ENCODE measurements around the gene C10orf67. TPM values are rescaled to one million over a fixed set of nuclear protein-coding genes. Genes with fewer than 3 reads are reported as not detected.

C10orf67 gene
- total RNA-seq, 1 experiment from 2014 or later: 0.15 TPM

- no peak for ATAC-seq
- CTCF ChIA-PET: no interaction called here
- intact Hi-C loops (cut with micrococcal nuclease): loop anchor here (5.0 kb wide), 1 partner anchor 120 kb away; the partner anchor contains the start of gene OTUD1
- no peak overlapping the region for H3K4me3 ChIP-seq (ENCODE audit: low read length)
- no peaks in the 10 kb centered on the region for H3K9me2 ChIP-seq (replicated peaks; ENCODE audit: low read length)
- DNase-seq: no peak
- no peaks in the 10 kb centered on the region for H3K79me2 ChIP-seq (ENCODE audit: low read length)
- H3K4me1 ChIP-seq (ENCODE audit: insufficient read depth, low read length): 0 out of 2 replicates have a peak, but pooled peaks cover 5% of the 10 kb centered on the region
- BruUV-seq (replicated peaks): no TSS peak
- no peaks in the 10 kb centered on the region for H4K20me1 ChIP-seq (ENCODE audit: low read length)
- POLR2A ChIA-PET (ENCODE audit: unreplicated experiment): no interaction called here
- no peaks in the 10 kb centered on the region for H3F3A ChIP-seq (ENCODE audit: low read length, unreplicated experiment)
- H3K4me2 ChIP-seq (ENCODE audit: low read length): no peak overlapping the region
- no peaks in the 10 kb centered on the region for H3K36me3 ChIP-seq (ENCODE audit: low read depth, low read length)
- TF ChIP-seq EZH2 (IDR thresholded peaks at IDR 0.05; ENCODE audit: low read length, unreplicated experiment) (no peak), EZH2phosphoT487 (IDR thresholded peaks at IDR 0.05; ENCODE audit: borderline replicate concordance, low read length) (no peak), CTCF (conservative IDR thresholded peaks at IDR 0.05; ENCODE audit: low read depth, low read length) (no peak)
- no peaks in the 10 kb centered on the region for H3K27me3 ChIP-seq (ENCODE audit: low read length)
- H2AFZ ChIP-seq (ENCODE audit: low read length): no peak overlapping the region
- no peaks in the 10 kb centered on the region for H3K9me3 ChIP-seq (ENCODE audit: low read length)
- H3K9ac ChIP-seq (ENCODE audit: low read length): no peak overlapping the region
- no peak overlapping the region for H3K27ac ChIP-seq (ENCODE audit: low read length)
These were observed 27.2 kb downstream of the C10orf67 start for GRCh38 chr10:23317416-23317815.

GRCh38 chr10:23316406-23316805, 28.2 kb downstream of the C10orf67 start:
- DNase-seq (no peak), ATAC-seq (no peak)
- Histone ChIP-seq H2AFZ (ENCODE audit: low read length) (no peak overlapping the region), H3K4me1 (ENCODE audit: insufficient read depth, low read length) (0 out of 2 replicates have a peak, but pooled peaks cover 5% of the 10 kb centered on the region), H3K4me3 (ENCODE audit: low read length) (no peak overlapping the region), H4K20me1 (ENCODE audit: low read length) (no peaks in the 10 kb centered on the region), H3K9ac (ENCODE audit: low read length) (no peak overlapping the region), H3K79me2 (ENCODE audit: low read length) (no peaks in the 10 kb centered on the region), H3K9me2 (replicated peaks; ENCODE audit: low read length) (no peaks in the 10 kb centered on the region), H3K27me3 (ENCODE audit: low read length) (no peaks in the 10 kb centered on the region), H3F3A (ENCODE audit: low read length, unreplicated experiment) (no peaks in the 10 kb centered on the region), H3K27ac (ENCODE audit: low read length) (no peak overlapping the region), H3K36me3 (ENCODE audit: low read depth, low read length) (no peaks in the 10 kb centered on the region), H3K9me3 (ENCODE audit: low read length) (no peaks in the 10 kb centered on the region), H3K4me2 (ENCODE audit: low read length) (no peak overlapping the region)
- intact Hi-C loops (cut with micrococcal nuclease): loop anchor here (5.0 kb wide), 1 partner anchor 121 kb away; the partner anchor contains the start of gene OTUD1
- TF ChIP-seq EZH2phosphoT487 (IDR thresholded peaks at IDR 0.05; ENCODE audit: borderline replicate concordance, low read length) (no peak), CTCF (conservative IDR thresholded peaks at IDR 0.05; ENCODE audit: low read depth, low read length) (no peak), EZH2 (IDR thresholded peaks at IDR 0.05; ENCODE audit: low read length, unreplicated experiment) (no peak)
- CTCF ChIA-PET: no interaction called here
- BruUV-seq (replicated peaks): no TSS peak
- POLR2A ChIA-PET (ENCODE audit: unreplicated experiment): no interaction called here

GRCh38 chr10:23315966-23316365, 28.6 kb downstream of the C10orf67 start:
- H3K79me2 ChIP-seq (ENCODE audit: low read length): no peaks in the 10 kb centered on the region
- H3K4me2 ChIP-seq (ENCODE audit: low read length): no peak overlapping the region
- DNase-seq: no peak
- no peaks in the 10 kb centered on the region for H3K36me3 ChIP-seq (ENCODE audit: low read depth, low read length)
- H2AFZ ChIP-seq (ENCODE audit: low read length): no peak overlapping the region
- no peak for ATAC-seq
- 0 out of 2 replicates have a peak, but pooled peaks cover 5% of the 10 kb centered on the region for H3K4me1 ChIP-seq (ENCODE audit: insufficient read depth, low read length)
- no peak overlapping the region for H3K9ac ChIP-seq (ENCODE audit: low read length)
- H3K9me2 ChIP-seq (replicated peaks; ENCODE audit: low read length): no peaks in the 10 kb centered on the region
- H3K4me3 ChIP-seq (ENCODE audit: low read length): no peak overlapping the region
- BruUV-seq (replicated peaks): no TSS peak
- no peaks in the 10 kb centered on the region for H3K27me3 ChIP-seq (ENCODE audit: low read length)
- no peak for TF ChIP-seq CTCF (conservative IDR thresholded peaks at IDR 0.05; ENCODE audit: low read depth, low read length)
- TF ChIP-seq EZH2 (IDR thresholded peaks at IDR 0.05; ENCODE audit: low read length, unreplicated experiment): no peak
- no peak for TF ChIP-seq EZH2phosphoT487 (IDR thresholded peaks at IDR 0.05; ENCODE audit: borderline replicate concordance, low read length)
- CTCF ChIA-PET: no interaction called here
- POLR2A ChIA-PET (ENCODE audit: unreplicated experiment): no interaction called here
- no peaks in the 10 kb centered on the region for H3F3A ChIP-seq (ENCODE audit: low read length, unreplicated experiment)
- intact Hi-C loops (cut with micrococcal nuclease): loop anchor here (1.0 to 5.0 kb wide), 4 partner anchors 121 to 387 kb away; partner anchors contain the start of gene OTUD1
- H4K20me1 ChIP-seq (ENCODE audit: low read length): no peaks in the 10 kb centered on the region
- H3K9me3 ChIP-seq (ENCODE audit: low read length): no peaks in the 10 kb centered on the region
- H3K27ac ChIP-seq (ENCODE audit: low read length): no peak overlapping the region
